ENCODE results near the gene RMC1.
"Not testable (repeated sequence)": the region's sequence is repeated elsewhere in the genome, so short reads cannot be mapped to it uniquely, and the experiment has no call there.

RMC1 gene

GRCh38 chr18:23503038-23503962, at the start of gene RMC1:
Gene RMC1, plus strand, starts transcription at chr18:23503511. Its CDS starts 108 bp downstream, at chr18:23503619.
- peak; percentile 94 for DNase-seq

- DNase-seq, result no peak
Observed at GRCh38 chr18:23453680-23454058, 49.6 kb upstream of the RMC1 start.

- no peak for DNase-seq
Observed at GRCh38 chr18:23456835-23457234, 46.5 kb upstream of the RMC1 start.

- no peak for DNase-seq
Observed at GRCh38 chr18:23458830-23459529, 44.3 kb upstream of the RMC1 start.

GRCh38 chr18:23459530-23459921, 43.8 kb upstream of the RMC1 start:
- no peak for DNase-seq

GRCh38 chr18:23460285-23461273, 42.7 kb upstream of the RMC1 start:
- DNase-seq, result no peak

GRCh38 chr18:23462876-23463275, 40.4 kb upstream of the RMC1 start:
- no peak for DNase-seq

GRCh38 chr18:23468753-23469459, 34.4 kb upstream of the RMC1 start:
- no peak for DNase-seq

GRCh38 chr18:23470620-23471387, 32.5 kb upstream of the RMC1 start:
- DNase-seq, result no peak

GRCh38 chr18:23471486-23471885, 31.8 kb upstream of the RMC1 start:
- no peak for DNase-seq

- no peak for DNase-seq
Observed at GRCh38 chr18:23479829-23480505, 23.3 kb upstream of the RMC1 start.

- no peak for DNase-seq
Observed at GRCh38 chr18:23484561-23485182, 18.6 kb upstream of the RMC1 start.

GRCh38 chr18:23485386-23485785, 17.9 kb upstream of the RMC1 start:
- DNase-seq, result no peak

GRCh38 chr18:23487738-23488570, 15.4 kb upstream of the RMC1 start:
- peak; percentile 63 for DNase-seq

GRCh38 chr18:23489586-23489985, 13.7 kb upstream of the RMC1 start:
- DNase-seq, result not testable (repeated sequence)

- no peak for DNase-seq
Observed at GRCh38 chr18:23493654-23494053, 9.7 kb upstream of the RMC1 start.

GRCh38 chr18:23494992-23495391, 8.3 kb upstream of the RMC1 start:
- DNase-seq, result no peak

- DNase-seq, result no peak
Observed at GRCh38 chr18:23495723-23496440, 7.4 kb upstream of the RMC1 start.

GRCh38 chr18:23498117-23498516, 5.2 kb upstream of the RMC1 start:
- DNase-seq, result no peak
